ENCODE data around the gene PTGER4. TPM values are rescaled to one million over a fixed set of nuclear protein-coding genes. Genes with fewer than 3 reads are reported as not detected.

The PTGER4 gene
- total and polyA plus RNA-seq, 2 of the 8 experiments (the other 6 are each of a cell fraction or from before 2014, with no cell fraction given): 0.76 to 1.2 TPM

DNA sequence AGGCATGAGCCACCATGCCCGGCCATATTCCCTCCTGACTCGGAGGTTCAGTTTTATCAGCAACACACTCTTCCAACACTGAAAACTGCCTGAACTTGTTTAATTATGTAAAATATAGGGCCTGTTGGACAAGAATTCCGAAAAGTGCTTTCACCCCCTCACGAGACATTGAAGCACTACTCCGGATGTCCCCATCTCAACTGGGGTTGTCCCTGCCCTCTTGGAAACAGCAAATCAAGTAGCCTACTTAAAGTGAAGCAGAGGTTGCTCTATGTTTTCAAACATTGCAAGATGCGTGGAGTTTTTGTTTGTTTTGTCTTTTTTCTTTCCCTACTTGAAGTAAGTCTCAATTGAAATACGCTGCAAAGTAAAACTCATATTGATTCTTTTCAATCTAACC lies 7.6 kb downstream of the PTGER4 start (continued):
- TF ChIP-seq ATF2 (IDR thresholded peaks at IDR 0.05; ENCODE audit: low read length) (no peak), KDM1A (IDR thresholded peaks at IDR 0.05; ENCODE audit: borderline replicate concordance, low read length) (no peak), CBX8 (IDR thresholded peaks at IDR 0.05; ENCODE audit: borderline replicate concordance, low read depth, low read length) (no peak)
